Mucosa of rectum (tissue), 2 donors: ENCODE results near the gene KDM4B.

Experiments used
- H3K27ac ChIP-seq, 2 donors: one replicate each; pipeline ENCODE4 v1.7.0; 2013; ENCODE audit warnings: inconsistent platforms in 2 of 2, low read depth in 2 of 2, low read length in 2 of 2
- H3K27me3 ChIP-seq, 2 donors: one replicate each; pipeline ENCODE4 v1.7.0; 2013; ENCODE audit warnings: low read length in 2 of 2; ENCODE audit not compliant: control insufficient read depth in 2 of 2, insufficient read depth in 2 of 2
- H3K36me3 ChIP-seq, 2 donors: one replicate each; pipeline ENCODE4 v1.7.0; 2013; ENCODE audit warnings: low read length in 2 of 2; ENCODE audit not compliant: control insufficient read depth in 2 of 2, insufficient read depth in 2 of 2
- H3K4me1 ChIP-seq, 2 donors: one replicate each; pipeline ENCODE4 v1.7.0; 2013; ENCODE audit warnings: low read length in 2 of 2, mild to moderate bottlenecking in 1 of 2; ENCODE audit not compliant: control insufficient read depth in 2 of 2, insufficient read depth in 2 of 2
- H3K4me3 ChIP-seq, 2 donors: one replicate each; pipeline ENCODE4 v1.7.0; 2013; ENCODE audit warnings: low read length in 2 of 2
- H3K9ac ChIP-seq, 2 donors: one replicate each; pipeline ENCODE4 v1.7.0; 2013; ENCODE audit warnings: low read length in 2 of 2, low read depth in 1 of 2, mild to moderate bottlenecking in 1 of 2
- H3K9me3 ChIP-seq, 2 donors: one replicate each; pipeline ENCODE4 v1.7.0; 2013; ENCODE audit warnings: low read length in 2 of 2; ENCODE audit not compliant: control insufficient read depth in 2 of 2
- donor health status: healthy.
- donor health status: Normal muscosa, but diverticular disease.

KDM4B gene

GRCh38 chr19:4993683-4994082 lies 24.8 kb downstream of the KDM4B start:
- Histone ChIP-seq H3K9ac (no peak overlapping the region), H3K27me3 (no peaks in the 10 kb centered on the region), H3K4me3 (no peak overlapping the region), H3K36me3 (peaks cover 0 to 2% of the 10 kb centered on the region in 2 donors), H3K4me1 (no peaks in the 10 kb centered on the region), H3K27ac (no peak overlapping the region), H3K9me3 (no peaks in the 10 kb centered on the region)

- peaks cover 0 to 2% of the 10 kb centered on the region in 2 donors for H3K36me3 ChIP-seq
- H3K4me1 ChIP-seq = no peaks in the 10 kb centered on the region
- no peaks in the 10 kb centered on the region for H3K27me3 ChIP-seq
- no peak overlapping the region for H3K27ac ChIP-seq
- no peaks in the 10 kb centered on the region for H3K9me3 ChIP-seq
- H3K4me3 ChIP-seq = no peak overlapping the region
- no peak overlapping the region for H3K9ac ChIP-seq
Observed at GRCh38 chr19:4996701-4997100, 27.8 kb downstream of the KDM4B start.

DNA sequence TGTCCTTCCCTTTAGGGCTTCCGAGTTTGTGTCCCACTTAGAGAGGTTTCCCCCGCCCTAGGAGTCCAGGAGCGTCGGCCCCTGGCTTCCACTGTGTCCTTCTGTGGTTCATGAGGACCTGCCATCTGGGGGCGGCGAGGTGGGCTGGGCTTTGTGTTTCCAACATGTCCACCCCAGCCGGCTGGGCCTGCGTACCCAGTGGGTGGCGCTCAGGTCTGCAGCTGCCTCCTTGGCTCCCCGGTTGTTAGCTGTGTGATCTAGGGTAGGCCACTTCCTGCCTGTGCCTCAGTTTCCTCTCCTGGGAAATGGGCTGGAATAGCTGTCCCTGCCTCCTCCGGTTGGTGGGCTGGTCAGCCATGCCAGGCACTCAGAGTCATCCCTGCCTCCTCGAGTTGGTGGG lies 28.4 kb downstream of the KDM4B start:
- H3K9ac ChIP-seq = no peak overlapping the region

GRCh38 chr19:5000120-5000611 lies 31.3 kb downstream of the KDM4B start:
- Histone ChIP-seq H3K36me3 (peaks cover 0 to 2% of the 10 kb centered on the region in 2 donors), H3K27ac (no peak overlapping the region), H3K27me3 (no peaks in the 10 kb centered on the region), H3K4me3 (no peak overlapping the region), H3K4me1 (no peaks in the 10 kb centered on the region), H3K9me3 (no peaks in the 10 kb centered on the region), H3K9ac (no peak overlapping the region)

More for the DNA sequence above, 28.4 kb downstream of the KDM4B start:
- no peak overlapping the region for H3K4me3 ChIP-seq
- no peaks in the 10 kb centered on the region for H3K27me3 ChIP-seq
- H3K27ac ChIP-seq = no peak overlapping the region
- no peaks in the 10 kb centered on the region for H3K4me1 ChIP-seq
- no peaks in the 10 kb centered on the region for H3K9me3 ChIP-seq
- H3K36me3 ChIP-seq = peaks cover 0 to 2% of the 10 kb centered on the region in 2 donors

DNA sequence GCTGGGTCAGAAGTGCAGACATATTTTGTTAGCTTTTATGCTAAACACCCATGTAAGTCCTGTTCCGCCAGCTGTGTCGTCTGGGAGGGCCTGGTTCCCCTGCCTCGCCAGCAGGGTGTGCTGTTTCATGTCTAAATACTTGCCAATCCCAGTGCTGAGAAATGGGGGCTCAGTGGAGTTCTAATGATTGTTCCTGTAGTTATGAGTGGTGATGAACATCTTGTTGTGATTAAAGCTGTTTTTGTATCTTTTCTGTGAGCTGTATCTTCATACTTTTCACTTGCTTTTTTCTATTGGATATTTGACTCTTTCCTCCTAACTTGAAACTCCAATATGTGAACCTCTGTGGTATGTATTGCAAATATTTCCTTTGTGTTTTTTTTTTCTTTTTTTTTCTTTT lies 32.7 kb downstream of the KDM4B start:
- Histone ChIP-seq H3K9me3 (no peaks in the 10 kb centered on the region), H3K36me3 (no peaks in the 10 kb centered on the region), H3K9ac (no peak overlapping the region), H3K27ac (no peak overlapping the region), H3K4me1 (no peaks in the 10 kb centered on the region), H3K4me3 (no peak overlapping the region), H3K27me3 (no peaks in the 10 kb centered on the region)

- no peaks in the 10 kb centered on the region for H3K9me3 ChIP-seq
- H3K27me3 ChIP-seq = no peaks in the 10 kb centered on the region
- H3K36me3 ChIP-seq = no peaks in the 10 kb centered on the region
- no peak overlapping the region for H3K9ac ChIP-seq
- no peak overlapping the region for H3K4me3 ChIP-seq
- H3K4me1 ChIP-seq = no peaks in the 10 kb centered on the region
- no peak overlapping the region for H3K27ac ChIP-seq
Observed at GRCh38 chr19:5002143-5002542, 33.2 kb downstream of the KDM4B start.

DNA sequence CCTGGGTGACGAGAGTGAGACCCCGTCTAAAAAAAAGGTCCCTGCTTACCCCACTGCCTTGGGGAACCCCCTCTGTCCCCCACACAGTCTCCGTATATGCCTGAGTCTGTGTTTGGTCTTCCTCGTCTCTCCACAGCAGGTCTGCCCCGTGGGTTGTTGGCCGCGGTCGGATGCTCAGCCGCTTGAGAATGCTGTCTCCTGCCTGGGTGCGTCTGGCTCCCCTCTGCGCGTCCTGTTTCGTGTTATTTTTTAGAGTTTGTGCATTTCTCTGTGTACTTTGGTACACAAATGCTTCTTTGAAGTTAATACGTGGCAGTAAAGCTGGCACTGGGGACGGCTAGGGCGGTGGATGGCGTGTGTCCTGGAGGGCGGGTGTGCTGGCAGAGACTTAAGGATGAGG lies 34.9 kb downstream of the KDM4B start:
- Histone ChIP-seq H3K27me3 (no peaks in the 10 kb centered on the region), H3K9me3 (no peaks in the 10 kb centered on the region), H3K4me1 (no peaks in the 10 kb centered on the region), H3K4me3 (no peak overlapping the region), H3K27ac (no peak overlapping the region), H3K36me3 (no peaks in the 10 kb centered on the region), H3K9ac (no peak overlapping the region)

DNA sequence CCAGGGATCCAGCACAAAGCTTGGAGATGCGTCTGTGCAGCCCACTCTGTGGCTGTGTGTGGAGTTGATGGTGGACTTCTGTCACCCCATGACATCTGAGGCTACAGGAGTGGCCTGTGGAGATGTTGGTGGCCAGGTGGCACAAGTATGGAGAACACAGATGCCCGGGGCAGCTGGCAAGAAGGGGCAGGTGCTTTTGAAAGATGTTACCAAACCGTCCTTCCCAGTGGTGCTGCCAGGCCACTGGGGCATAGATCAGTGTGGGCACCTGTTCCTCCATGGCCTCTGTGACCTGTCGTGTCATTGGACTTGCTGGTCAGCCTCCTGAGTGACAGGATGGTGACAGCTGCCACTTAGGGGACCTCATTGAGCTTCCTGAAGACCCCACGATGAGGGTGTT lies 36.2 kb downstream of the KDM4B start:
- Histone ChIP-seq H3K9ac (no peak overlapping the region), H3K4me1 (no peaks in the 10 kb centered on the region)

DNA sequence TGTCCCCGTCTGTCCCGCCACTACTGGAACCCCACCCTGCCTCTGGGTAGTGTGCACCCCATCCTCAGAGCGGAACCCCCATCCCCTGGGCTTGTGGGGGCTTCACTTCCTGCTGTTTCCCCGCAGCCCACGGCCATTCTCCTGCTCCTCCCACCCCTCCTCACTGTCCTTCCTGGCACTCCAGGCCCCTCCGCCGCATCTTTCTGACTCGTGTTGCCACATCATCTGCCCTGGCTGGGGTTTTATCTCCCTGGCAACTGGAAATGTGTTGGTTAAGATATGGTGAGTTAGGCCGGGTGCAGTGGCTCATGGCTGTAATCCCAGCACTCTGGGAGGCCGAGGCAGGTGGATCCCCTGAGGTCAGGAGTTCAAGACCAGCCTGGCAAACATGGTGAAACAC lies 37.3 kb downstream of the KDM4B start:
- no peaks in the 10 kb centered on the region for H3K27me3 ChIP-seq
- H3K36me3 ChIP-seq = no peaks in the 10 kb centered on the region
- H3K9ac ChIP-seq = no peak overlapping the region
- no peaks in the 10 kb centered on the region for H3K9me3 ChIP-seq
- H3K4me1 ChIP-seq = no peaks in the 10 kb centered on the region
- no peak overlapping the region for H3K4me3 ChIP-seq
- H3K27ac ChIP-seq = no peak overlapping the region

More for the DNA sequence above, 36.2 kb downstream of the KDM4B start:
- Histone ChIP-seq H3K27me3 (no peaks in the 10 kb centered on the region), H3K27ac (no peak overlapping the region), H3K4me3 (no peak overlapping the region), H3K36me3 (no peaks in the 10 kb centered on the region), H3K9me3 (no peaks in the 10 kb centered on the region)

DNA sequence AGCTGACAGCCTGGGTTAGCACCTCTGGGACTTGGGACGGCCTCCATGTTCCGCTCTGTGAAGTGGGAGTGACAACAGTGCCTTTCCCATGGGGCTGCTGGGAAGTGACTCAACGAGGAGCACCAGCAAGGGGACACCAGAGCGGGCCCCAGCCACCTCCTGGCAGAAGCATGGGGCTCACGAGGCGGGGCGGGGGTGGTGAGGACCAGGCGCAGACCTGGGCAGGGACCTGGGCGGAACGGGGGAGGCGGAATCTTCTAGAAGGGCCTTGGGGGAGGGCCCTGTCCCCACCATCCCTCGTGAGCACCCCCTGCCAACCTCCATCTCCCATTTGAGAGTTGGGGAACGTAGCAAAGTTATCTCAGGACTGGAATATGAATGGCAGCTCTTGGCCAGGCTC lies 37.9 kb downstream of the KDM4B start:
- H3K4me3 ChIP-seq = no peak overlapping the region
- no peaks in the 10 kb centered on the region for H3K27me3 ChIP-seq
- no peaks in the 10 kb centered on the region for H3K4me1 ChIP-seq
- H3K9me3 ChIP-seq = no peaks in the 10 kb centered on the region
- no peaks in the 10 kb centered on the region for H3K36me3 ChIP-seq
- H3K9ac ChIP-seq = no peak overlapping the region
- no peak overlapping the region for H3K27ac ChIP-seq
